Smooth muscle cell of bladder (primary cell): ENCODE data around the gene HOXB3. TPM values are rescaled to one million over a fixed set of nuclear protein-coding genes. Genes with fewer than 3 reads are reported as not detected.

Experiments
- total RNA-seq: library from RNA; depleted of rRNA; stranded (reverse); fragments of >200 nt; gene quantifications from 2 replicates; pipeline ENCODE4 v1.2.3, GENCODE V29; 2014

HOXB3 gene
- total RNA-seq = under 0.01 and 0.28 TPM in 2 replicates

DNA sequence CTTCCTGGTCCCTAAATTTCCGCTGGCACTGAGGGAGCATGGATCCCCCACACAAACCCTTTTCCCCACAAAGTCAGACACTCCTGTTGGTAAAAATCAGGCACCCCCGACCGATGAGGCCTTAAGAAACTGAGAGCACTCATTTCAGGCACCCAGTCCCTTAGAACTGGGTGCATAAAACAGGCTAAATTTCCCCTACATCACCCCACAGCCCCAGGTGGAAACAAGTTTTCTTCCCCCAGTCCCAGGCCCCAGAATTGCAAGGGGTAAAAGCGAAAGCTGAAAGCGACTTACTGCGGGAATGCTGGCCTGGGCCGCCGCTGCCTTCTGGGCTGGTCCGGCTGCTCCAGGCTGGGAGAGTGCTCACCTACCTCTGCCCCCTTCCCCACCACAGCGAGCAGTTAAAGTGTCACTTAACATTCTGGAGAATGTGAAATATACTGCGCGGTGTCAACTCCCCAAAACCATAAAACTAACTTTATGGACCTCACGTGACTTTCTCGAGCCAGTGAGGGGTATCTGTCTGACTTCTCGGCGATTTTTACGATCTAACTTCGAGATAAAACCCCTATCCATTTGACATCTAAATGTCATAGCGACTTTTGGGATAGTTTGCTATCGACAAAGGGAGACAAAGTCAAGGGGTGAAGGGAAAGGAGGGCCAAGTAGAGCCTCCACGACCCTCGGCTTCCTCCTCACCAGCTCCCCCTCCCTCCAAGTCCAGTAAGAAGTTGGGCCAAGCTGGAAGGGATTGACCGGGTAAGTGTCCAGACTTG is at the start of gene HOXB3:
HOXB3 (minus strand) TSS at position 411 of the 776 bp plus-strand sequence. CDS start 37,767 bp downstream, outside the sequence.

DNA sequence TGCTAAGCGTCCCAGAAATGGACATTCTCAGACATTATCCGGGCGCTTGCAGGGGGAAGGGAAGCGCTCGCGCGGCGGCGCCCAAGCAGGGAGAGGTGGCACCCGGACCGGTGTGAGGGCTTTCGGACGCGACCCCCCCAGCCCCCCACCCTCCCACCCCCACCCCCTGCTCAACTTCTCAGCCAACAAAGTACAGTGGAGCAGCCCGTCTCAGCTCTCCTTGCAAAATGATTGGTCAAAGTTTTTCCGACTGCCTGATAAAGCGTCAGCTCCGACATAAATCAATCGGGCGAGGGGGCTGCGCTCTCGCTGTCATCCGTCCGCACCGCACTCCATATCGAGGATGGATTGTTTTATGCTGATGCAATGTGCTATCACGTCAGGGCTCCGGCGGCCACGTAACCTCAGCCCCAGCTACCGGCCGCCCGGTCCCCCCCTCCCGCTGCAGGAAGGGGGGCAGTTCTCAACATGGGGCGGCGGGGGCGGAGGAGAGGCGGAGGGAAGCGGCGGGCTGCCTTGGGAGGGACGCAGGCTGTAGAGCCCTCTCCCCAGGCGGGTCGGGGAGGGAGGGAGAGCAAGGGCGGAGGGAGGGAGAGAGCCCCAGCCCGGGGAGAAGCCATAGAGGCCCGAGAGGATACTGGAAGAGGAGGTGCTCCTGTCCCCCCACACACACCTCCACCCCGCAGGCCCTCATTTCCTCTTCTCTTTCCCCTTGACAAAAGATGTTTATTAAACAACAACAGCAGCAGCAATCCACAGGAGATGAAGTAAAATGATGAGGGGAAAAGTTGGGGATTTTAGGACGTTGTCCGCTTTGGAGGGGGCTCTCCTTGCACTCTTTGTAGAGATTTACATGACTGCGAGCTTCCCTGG is 36.4 kb upstream of the HOXB3 start, which contains the start of gene HOXB9:
HOXB9 (minus strand) TSS at position 114 of the 873 bp plus-strand sequence; CDS start at position 25, 89 bp downstream.

DNA sequence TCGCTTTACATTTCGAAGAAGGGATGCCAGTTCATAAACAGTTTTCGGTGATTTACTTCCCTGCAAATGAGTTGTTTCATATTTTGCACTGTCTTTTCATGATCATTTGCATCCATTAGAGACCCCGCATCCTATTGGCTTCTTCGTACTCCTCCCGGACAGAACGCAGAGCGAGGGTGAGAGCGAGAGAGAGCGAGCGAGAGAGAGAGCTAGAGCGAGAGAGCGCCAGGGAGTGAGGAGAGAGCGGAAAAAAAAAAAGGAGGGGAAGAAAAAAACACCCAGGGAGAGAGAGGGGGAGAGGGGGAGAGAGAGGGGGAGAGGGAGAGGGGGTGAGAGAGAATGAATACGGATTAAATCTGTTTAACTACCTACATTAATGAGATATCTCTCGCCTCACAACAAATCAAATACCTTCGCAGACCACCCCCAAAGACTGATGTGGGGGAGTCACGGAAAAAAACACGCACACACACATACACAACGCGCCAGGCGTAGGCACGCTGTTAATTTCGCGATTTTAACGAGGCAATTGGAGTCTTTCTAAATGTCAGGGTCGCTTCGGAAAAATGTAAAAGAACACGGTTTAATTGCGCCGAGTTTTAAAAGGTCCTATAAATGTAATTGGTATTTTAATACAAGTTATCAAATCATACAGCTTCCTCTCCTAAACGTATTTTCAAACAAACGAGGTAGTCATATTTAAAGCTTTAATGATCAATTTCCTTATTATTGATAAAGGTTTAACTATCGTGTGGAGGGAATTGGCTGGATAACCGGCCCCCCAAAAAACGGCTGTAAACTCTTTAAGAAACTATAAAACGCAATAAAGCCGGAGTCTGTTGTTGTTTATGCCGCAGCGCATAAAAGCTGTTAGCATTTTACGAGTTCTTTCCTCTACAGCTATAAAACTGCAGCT is 25.3 kb upstream of the HOXB3 start, which contains the start of gene HOXB8:
HOXB8 (minus strand) TSS at position 246 of the 916 bp plus-strand sequence. CDS start 588 bp downstream, outside the sequence.

DNA sequence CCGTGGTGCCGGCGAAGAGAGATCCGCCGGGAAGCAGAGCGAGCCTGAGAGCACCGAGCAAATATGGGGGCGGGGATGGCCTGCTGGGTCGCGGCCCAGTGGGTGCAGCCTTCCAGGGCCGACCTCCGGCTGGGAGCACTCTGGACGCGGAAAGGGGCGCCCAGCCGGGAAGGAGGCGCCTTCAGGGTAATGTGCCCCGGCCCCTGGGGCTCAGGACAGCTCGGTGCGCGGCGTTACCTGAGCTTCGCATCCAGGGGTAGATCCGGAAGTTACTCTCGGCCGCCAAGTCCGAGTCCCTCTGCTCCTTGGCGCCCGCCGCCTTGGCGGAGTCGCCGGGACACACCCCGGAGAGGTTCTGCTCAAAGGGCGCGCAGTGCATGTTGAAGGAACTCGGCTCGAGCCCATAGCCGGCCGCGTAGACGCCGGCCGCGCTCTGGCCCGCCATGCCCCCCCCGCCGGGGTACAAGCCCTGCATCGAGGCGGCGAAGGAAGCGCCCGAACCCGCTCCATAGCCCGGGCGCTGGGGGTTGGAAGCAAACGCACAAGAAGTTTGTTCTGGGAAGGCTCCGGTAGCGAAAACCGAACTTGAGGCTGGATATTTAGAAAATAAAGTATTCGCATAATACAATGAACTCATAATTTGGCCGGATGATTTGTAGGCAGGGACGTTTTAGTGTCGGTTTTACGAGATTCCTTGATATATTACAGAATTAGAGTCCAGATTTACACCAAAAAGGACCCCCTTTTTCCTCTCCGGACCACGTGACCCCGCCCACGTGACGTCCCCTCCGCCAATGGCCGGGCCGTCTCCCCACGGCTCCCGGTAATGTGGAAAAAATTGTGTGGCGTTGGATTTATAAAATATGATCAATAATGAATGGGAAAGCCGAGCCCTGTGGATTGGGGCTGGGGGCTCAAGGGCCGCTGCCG is 20.5 kb upstream of the HOXB3 start, which contains the start of gene HOXB7:
HOXB7 (minus strand) TSS at position 736 of the 930 bp plus-strand sequence; CDS start at position 637, 99 bp downstream.

DNA sequence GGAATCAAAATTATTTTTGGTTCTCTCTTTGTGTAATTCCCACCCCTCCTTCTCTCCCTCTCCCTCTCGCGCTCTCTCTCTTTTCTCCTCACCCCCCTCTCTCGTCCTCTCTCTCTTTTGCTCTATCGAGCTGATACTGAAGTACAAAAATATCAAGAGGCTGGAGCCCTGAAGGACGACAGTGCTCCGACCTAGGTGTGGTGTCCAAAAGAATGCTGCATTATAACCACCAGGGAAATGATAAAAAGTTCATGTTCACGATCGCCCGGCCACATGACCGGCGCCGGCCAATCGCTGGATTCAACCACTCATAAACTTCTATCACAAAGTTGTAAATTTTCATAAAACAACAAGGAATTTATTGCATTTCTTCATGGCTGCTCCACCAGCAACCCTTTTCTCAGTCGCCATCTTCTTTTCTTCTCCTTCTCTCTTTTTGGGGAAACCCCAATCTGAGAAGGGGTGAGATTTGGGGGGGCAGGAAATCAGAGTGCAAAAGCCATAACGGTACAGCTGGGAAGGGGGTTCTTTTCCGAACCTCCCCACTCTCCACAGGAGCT is 14.8 kb upstream of the HOXB3 start, which contains the start of gene HOXB6:
HOXB6 (minus strand) TSS at position 217 of the 560 bp plus-strand sequence. CDS start 6,836 bp downstream, outside the sequence.

DNA sequence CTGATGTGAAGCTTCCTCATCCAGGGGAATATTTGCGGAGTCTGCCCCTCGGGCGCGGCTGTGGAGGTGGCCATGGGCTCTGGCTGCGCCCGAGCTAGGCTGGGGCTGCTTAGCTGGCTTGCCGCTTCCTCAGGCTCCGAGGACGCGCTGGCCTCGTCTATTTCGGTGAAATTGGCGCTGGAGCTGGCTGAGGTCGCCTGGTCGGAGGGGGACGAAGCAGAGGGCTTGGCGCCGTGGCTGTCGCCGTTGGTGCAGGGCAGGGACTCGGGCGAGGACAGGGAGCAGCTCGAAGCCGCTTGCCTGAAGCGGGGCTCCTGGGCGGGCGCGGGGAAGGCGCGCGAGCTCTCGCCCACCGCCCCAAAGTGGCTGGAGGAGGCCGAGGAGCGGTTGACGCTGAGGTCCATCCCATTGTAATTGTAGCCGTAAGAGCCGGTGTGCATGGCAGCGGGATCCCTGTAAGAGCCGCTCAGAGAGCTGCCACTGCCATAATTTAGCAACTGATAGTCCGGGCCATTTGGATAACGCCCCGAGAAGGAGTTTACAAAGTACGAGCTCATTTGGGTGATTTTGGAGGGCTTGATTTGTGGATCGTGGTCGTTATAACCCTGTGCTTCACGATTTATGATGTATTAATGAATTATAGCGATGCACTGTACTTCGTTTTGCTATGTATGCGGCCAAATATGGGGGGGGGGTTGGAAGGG is 3.2 kb upstream of the HOXB3 start, which contains the start of gene HOXB5:
HOXB5 (minus strand) TSS at position 654 of the 704 bp plus-strand sequence; CDS start at position 557, 97 bp downstream.

DNA sequence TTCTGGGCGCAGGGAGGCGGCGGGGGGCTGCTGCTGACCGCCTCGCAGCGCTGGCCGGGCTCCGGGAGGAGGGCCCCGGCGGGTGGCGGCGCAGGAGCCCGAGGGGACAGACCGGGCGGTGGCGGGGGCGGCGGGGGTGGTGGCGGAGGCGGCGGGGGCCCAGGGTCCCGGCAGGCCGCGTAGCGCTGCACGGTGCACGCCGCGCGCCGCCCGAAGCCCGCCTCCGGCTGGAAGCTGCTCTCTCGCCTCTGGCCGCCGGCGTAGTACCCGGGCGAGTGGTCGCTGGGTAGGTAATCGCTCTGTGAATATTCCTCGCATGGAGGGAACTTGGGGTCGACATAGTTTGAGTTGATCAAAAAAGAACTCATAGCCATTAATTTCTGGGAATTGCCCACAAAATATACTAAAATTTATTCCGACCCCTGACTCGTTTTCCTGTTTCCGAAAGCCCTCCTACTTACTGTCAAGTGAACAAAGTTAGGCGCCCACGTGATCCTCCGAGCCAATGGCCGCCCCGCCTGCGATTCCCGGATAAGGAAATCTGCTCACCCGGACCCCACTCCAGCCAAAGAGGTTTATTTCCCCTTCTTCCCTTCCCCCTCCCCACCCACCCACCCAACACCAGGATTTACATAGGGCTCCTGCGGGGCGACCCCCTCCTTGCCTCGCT is 12.0 kb downstream of the HOXB3 start, which contains the start of gene HOXB4:
HOXB4 (minus strand) TSS at position 405 of the 670 bp plus-strand sequence; CDS start at position 374, 31 bp downstream.

DNA sequence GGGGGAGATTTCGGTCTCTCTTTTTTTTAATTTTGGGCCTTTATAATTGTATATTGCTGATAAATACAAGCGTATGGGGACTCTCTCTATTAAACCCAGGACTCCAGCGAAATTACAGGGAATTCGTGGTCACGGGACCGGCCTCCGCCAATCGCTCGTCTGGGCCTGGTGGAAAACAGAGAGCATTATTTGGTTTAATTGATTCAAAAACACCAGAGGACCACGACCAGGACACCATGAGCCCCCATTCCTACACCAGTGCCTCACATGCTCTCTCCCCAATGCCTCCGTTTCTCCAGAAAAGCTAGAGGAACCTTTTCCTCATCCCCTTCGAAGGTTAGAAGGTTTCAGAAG is 45.0 kb downstream of the HOXB3 start, which contains the start of gene HOXB2:
HOXB2 (minus strand) TSS at position 88 of the 354 bp plus-strand sequence. CDS start 198 bp downstream, outside the sequence.

DNA sequence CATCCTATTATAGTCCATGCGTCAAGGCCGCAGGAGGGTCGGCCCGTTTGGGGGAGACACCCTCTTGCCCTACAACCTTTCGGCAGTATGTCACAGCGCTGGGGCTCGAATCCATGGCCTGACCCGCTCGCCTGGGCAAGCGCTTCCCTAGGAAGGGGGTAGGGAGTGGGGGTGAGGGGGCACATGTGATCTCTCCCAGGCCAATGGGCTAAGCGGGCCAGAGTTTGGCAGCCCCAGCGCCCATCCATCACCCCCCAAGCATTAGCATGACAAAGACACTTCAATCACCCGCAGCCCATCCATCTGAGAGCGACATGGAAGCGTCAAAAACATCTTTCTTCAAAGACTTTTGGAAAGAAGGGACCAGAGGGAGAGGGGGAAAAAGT is 59.2 kb downstream of the HOXB3 start, which contains the start of gene HOXB1:
HOXB1 (minus strand) TSS at position 125 of the 386 bp plus-strand sequence; CDS start at position 18, 107 bp downstream.

Other genes with a start within 250 kb of the HOXB3 start
- not detected in 2 replicates for gene SKAP1, start 160.0 kb downstream of the HOXB3 start, total RNA-seq
- gene HOXB1, start 59.2 kb downstream of the HOXB3 start, total RNA-seq = not detected in 2 replicates
- 0.55 and 0.85 TPM in 2 replicates for gene HOXB2, start 45.1 kb downstream of the HOXB3 start, total RNA-seq
- gene HOXB4, start 11.9 kb downstream of the HOXB3 start, total RNA-seq = under 0.01 TPM in 1 of 2 replicates, not detected in the other
- not detected in 2 replicates for gene HOXB5, start 3.5 kb upstream of the HOXB3 start, total RNA-seq
- gene HOXB6, start 14.7 kb upstream of the HOXB3 start, total RNA-seq = 0.09 TPM in 1 of 2 replicates, not detected in the other
- not detected in 2 replicates for gene HOXB7, start 20.8 kb upstream of the HOXB3 start, total RNA-seq
- gene HOXB8, start 25.1 kb upstream of the HOXB3 start, total RNA-seq = not detected in 2 replicates
- gene HOXB9, start 36.1 kb upstream of the HOXB3 start, total RNA-seq = not detected in 2 replicates
- gene PRAC1, start 132.3 kb upstream of the HOXB3 start, total RNA-seq = not detected in 2 replicates
- 0.46 TPM in 1 of 2 replicates, not detected in the other for gene PRAC2, start 132.9 kb upstream of the HOXB3 start, total RNA-seq
- gene HOXB13, start 138.5 kb upstream of the HOXB3 start, total RNA-seq = 0.28 and 0.74 TPM in 2 replicates
- 0.18 and 0.57 TPM in 2 replicates for gene TTLL6, start 227.0 kb upstream of the HOXB3 start, total RNA-seq
- gene CALCOCO2, start 240.8 kb upstream of the HOXB3 start, total RNA-seq = 46.4 and 48.2 TPM in 2 replicates